Kidney glomerular epithelial cell (primary cell): ENCODE measurements around the gene TAAR6.
"Not testable (repeated sequence)": the region's sequence is repeated elsewhere in the genome, so short reads cannot be mapped to it uniquely, and the experiment has no call there.

Experiments used
- DNase-seq: peaks from one replicate; lab custom pipeline; 2025; lab: John Stamatoyannopoulos, UW

The TAAR6 gene

GRCh38 chr6:132570221-132570777, at the start of gene TAAR6:
TSS of gene TAAR6 (plus strand) at chr6:132570322. CDS start at chr6:132570322, 0 bp downstream.
- no peak for DNase-seq

- no peak for DNase-seq
These were observed 49.2 kb upstream of the TAAR6 start for GRCh38 chr6:132520953-132521352.

GRCh38 chr6:132524646-132525045, 45.5 kb upstream of the TAAR6 start:
- DNase-seq, result no peak

- no peak for DNase-seq
These were observed 44.3 kb upstream of the TAAR6 start for GRCh38 chr6:132525866-132526265.

- no peak for DNase-seq
These were observed 43.7 kb upstream of the TAAR6 start for GRCh38 chr6:132526461-132526860.

GRCh38 chr6:132527791-132528190, 42.3 kb upstream of the TAAR6 start:
- DNase-seq, result no peak

GRCh38 chr6:132530293-132530974, 39.7 kb upstream of the TAAR6 start:
- DNase-seq, result peak; percentile 76

GRCh38 chr6:132534546-132534945, 35.6 kb upstream of the TAAR6 start:
- not testable (repeated sequence) for DNase-seq

GRCh38 chr6:132537145-132537544, 33.0 kb upstream of the TAAR6 start:
- DNase-seq, result no peak

GRCh38 chr6:132537977-132538376, 32.1 kb upstream of the TAAR6 start, which contains the start of gene TAAR9:
TSS of gene TAAR9 (plus strand) at chr6:132538277. CDS start at chr6:132538290, 13 bp downstream.
- no peak for DNase-seq

- DNase-seq, result no peak
These were observed 25.3 kb upstream of the TAAR6 start for GRCh38 chr6:132544826-132545225.

- no peak for DNase-seq
These were observed 21.2 kb upstream of the TAAR6 start for GRCh38 chr6:132548746-132549463.

- no peak for DNase-seq
These were observed 18.9 kb upstream of the TAAR6 start for GRCh38 chr6:132551214-132551613.

- no peak for DNase-seq
These were observed 17.8 kb upstream of the TAAR6 start, which contains the start of gene TAAR8 for GRCh38 chr6:132552372-132552771. TSS of gene TAAR8 (plus strand) at chr6:132552672. CDS start at chr6:132552693, 21 bp downstream.

GRCh38 chr6:132560087-132560486, 10.0 kb upstream of the TAAR6 start:
- DNase-seq, result not testable (repeated sequence)

- no peak for DNase-seq
These were observed 3.7 kb upstream of the TAAR6 start for GRCh38 chr6:132566404-132566803.

- DNase-seq, result no peak
These were observed 2.6 kb upstream of the TAAR6 start for GRCh38 chr6:132567566-132567965.

GRCh38 chr6:132568611-132569010, 1.5 kb upstream of the TAAR6 start:
- DNase-seq, result no peak

- DNase-seq, result no peak
These were observed 952 bp upstream of the TAAR6 start for GRCh38 chr6:132569170-132569569.

GRCh38 chr6:132571774-132572173, 1.7 kb downstream of the TAAR6 start:
- DNase-seq, result no peak

- DNase-seq, result no peak
These were observed 14.6 kb downstream of the TAAR6 start for GRCh38 chr6:132584698-132585097.

GRCh38 chr6:132587424-132587823, 17.3 kb downstream of the TAAR6 start:
- DNase-seq, result no peak

- no peak for DNase-seq
These were observed 19.3 kb downstream of the TAAR6 start, which contains the start of gene TAAR5 for GRCh38 chr6:132589454-132589853. TSS of gene TAAR5 (minus strand) at chr6:132589741. CDS start at chr6:132589686, 55 bp downstream.
